Glutamatergic neuron (in vitro differentiated cells): ENCODE measurements around the gene DNMT1. TPM values are rescaled to one million over a fixed set of nuclear protein-coding genes. Genes with fewer than 3 reads are reported as not detected.

ENCODE experiments used
- DNase-seq: peaks from one replicate; pipeline ENCODE4 v3.0.0; 2022
- H3K27ac Mint-ChIP-seq: one replicate; pipeline ENCODE4 v1.8.0; 2020; ENCODE audit warnings: mild to moderate bottlenecking, mixed read lengths, inconsistent platforms; ENCODE audit not compliant: unreplicated experiment
- H3K27me3 Mint-ChIP-seq: one replicate; pipeline ENCODE4 v1.8.0; 2020; ENCODE audit warnings: mild to moderate bottlenecking, moderate library complexity, mixed read lengths, inconsistent platforms; ENCODE audit not compliant: unreplicated experiment
- H3K36me3 Mint-ChIP-seq: one replicate; pipeline ENCODE4 v1.8.0; 2020; ENCODE audit warnings: mild to moderate bottlenecking, mixed read lengths, inconsistent platforms; ENCODE audit not compliant: unreplicated experiment
- H3K4me1 Mint-ChIP-seq: one replicate; pipeline ENCODE4 v1.8.0; 2020; ENCODE audit warnings: mild to moderate bottlenecking, low read depth, mixed read lengths, inconsistent platforms; ENCODE audit not compliant: unreplicated experiment
- H3K4me3 Mint-ChIP-seq: one replicate; pipeline ENCODE4 v1.8.0; 2020; ENCODE audit warnings: mild to moderate bottlenecking, mixed read lengths, inconsistent platforms; ENCODE audit not compliant: unreplicated experiment
- H3K9me3 Mint-ChIP-seq: one replicate; pipeline ENCODE4 v1.8.0; 2020; ENCODE audit warnings: mild to moderate bottlenecking, moderate library complexity, mixed read lengths, inconsistent platforms; ENCODE audit not compliant: unreplicated experiment
- total RNA-seq: library from RNA; stranded (reverse); fragmentation: NEBNext Ultra II Directional; extraction: Animal tissue kit (Norgen Biotek cat#: 25700); gene quantifications from one replicate; pipeline ENCODE4 v1.2.1, GENCODE V29; 2021; ENCODE audit not compliant: unreplicated experiment
- TF ChIP-seq, protein P1 (sequence below): fragments of 200-600 bp; sonication (generic); IDR thresholded peaks from one replicate; pipeline ENCODE4 v1.5.0; 2021; ENCODE audit not compliant: partially characterized antibody, unreplicated experiment

The DNMT1 gene
- total RNA-seq, 1 donor from 2014 or later = 129 TPM

GRCh38 chr19:10093295-10094186 lies 101.2 kb downstream of the DNMT1 start:
- DNase-seq = no peak
- TF ChIP-seq, protein P1, sequence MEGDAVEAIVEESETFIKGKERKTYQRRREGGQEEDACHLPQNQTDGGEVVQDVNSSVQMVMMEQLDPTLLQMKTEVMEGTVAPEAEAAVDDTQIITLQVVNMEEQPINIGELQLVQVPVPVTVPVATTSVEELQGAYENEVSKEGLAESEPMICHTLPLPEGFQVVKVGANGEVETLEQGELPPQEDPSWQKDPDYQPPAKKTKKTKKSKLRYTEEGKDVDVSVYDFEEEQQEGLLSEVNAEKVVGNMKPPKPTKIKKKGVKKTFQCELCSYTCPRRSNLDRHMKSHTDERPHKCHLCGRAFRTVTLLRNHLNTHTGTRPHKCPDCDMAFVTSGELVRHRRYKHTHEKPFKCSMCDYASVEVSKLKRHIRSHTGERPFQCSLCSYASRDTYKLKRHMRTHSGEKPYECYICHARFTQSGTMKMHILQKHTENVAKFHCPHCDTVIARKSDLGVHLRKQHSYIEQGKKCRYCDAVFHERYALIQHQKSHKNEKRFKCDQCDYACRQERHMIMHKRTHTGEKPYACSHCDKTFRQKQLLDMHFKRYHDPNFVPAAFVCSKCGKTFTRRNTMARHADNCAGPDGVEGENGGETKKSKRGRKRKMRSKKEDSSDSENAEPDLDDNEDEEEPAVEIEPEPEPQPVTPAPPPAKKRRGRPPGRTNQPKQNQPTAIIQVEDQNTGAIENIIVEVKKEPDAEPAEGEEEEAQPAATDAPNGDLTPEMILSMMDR = no peak
- H3K36me3 Mint-ChIP-seq = no peaks in the 10 kb centered on the region
- H3K9me3 Mint-ChIP-seq = peaks cover 12% of the 10 kb centered on the region
- H3K4me1 Mint-ChIP-seq = no peaks in the 10 kb centered on the region
- H3K4me3 Mint-ChIP-seq = no peak overlapping the region
- H3K27ac Mint-ChIP-seq = no peak overlapping the region
- peaks cover 3% of the 10 kb centered on the region for H3K27me3 Mint-ChIP-seq

DNA sequence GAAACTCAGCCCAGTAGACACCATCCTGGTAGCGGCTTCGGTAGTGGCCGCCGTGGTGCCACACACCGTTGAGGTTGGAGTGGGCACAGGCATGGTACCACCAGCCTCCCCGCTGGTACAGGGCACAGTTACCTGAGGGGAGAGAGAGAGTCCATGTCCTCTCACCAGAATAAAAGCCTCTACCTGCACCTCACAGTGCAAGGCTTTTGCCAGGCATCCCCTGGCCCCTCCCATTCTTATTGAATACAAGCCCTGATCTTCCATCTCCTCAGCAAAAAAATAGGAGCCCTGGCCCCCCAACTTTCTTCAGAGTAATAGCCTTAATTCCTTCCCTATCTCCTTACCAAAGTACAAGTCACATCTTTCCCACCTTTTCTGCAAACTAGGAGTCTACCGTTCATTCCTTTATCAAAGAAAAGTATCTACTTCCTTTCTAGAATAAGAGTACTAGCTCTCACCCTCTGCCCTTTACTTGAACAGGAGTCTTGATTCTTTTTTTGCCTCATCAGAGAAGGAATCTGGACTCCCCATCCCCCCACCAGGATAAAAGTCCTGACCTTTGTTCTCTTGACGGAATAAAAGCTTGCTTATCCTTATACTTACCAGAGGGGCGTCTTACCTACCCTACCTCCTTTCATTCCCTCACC lies 102.0 kb downstream of the DNMT1 start:
- peaks cover 12% of the 10 kb centered on the region for H3K9me3 Mint-ChIP-seq
- H3K36me3 Mint-ChIP-seq = no peaks in the 10 kb centered on the region
- peaks cover 3% of the 10 kb centered on the region for H3K27me3 Mint-ChIP-seq
- no peaks in the 10 kb centered on the region for H3K4me1 Mint-ChIP-seq
- TF ChIP-seq, protein P1 = no peak
- DNase-seq = no peak
- no peak overlapping the region for H3K27ac Mint-ChIP-seq
- no peak overlapping the region for H3K4me3 Mint-ChIP-seq

GRCh38 chr19:10091895-10092641 lies 102.7 kb downstream of the DNMT1 start:
- H3K4me1 Mint-ChIP-seq = no peaks in the 10 kb centered on the region
- TF ChIP-seq, protein P1 = no peak

DNA sequence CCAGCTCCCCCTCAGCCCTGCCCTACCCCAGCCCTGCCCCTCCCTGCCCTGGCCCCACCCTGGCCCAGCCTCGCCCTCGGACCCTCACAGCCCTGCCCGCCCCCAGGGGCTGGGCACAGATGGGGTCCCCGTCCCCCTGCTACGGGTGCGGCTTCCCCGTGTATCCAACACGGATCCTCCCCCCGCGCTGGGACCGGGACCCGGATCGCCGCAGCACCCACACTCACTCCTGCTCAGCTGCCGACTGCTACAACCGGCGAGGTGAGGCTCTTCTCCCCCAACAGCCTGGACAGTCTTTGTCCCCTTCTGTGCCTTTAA lies 103.4 kb downstream of the DNMT1 start:
- Mint-ChIP-seq H3K27ac (no peak overlapping the region), H3K36me3 (no peaks in the 10 kb centered on the region), H3K9me3 (peaks cover 12% of the 10 kb centered on the region), H3K4me3 (no peak overlapping the region), H3K4me1 (no peaks in the 10 kb centered on the region), H3K27me3 (peaks cover 7% of the 10 kb centered on the region)
- no peak for DNase-seq
- TF ChIP-seq, protein P1 = no peak

More at GRCh38 chr19:10091895-10092641, 102.7 kb downstream of the DNMT1 start:
- no peak overlapping the region for H3K27ac Mint-ChIP-seq
- H3K4me3 Mint-ChIP-seq = no peak overlapping the region
- peaks cover 7% of the 10 kb centered on the region for H3K27me3 Mint-ChIP-seq
- H3K36me3 Mint-ChIP-seq = no peaks in the 10 kb centered on the region
- DNase-seq = no peak
- peaks cover 12% of the 10 kb centered on the region for H3K9me3 Mint-ChIP-seq
